PFSK-1 (cell line): Measurements from ENCODE around the gene PCLO.

Experiments used
- FOXP2 ChIP-seq: optimal IDR thresholded peaks from 2 replicates; pipeline ENCODE3; 2011; ENCODE audit warnings: borderline replicate concordance, control low read depth, inconsistent platforms; ENCODE audit not compliant: insufficient read depth; ENCODE audit errors: extremely low read length, extremely low read depth
- POLR2AphosphoS5 ChIP-seq: IDR thresholded peaks from 2 replicates; pipeline ENCODE4 v1.6.1; 2012; ENCODE audit warnings: low read depth, mild to moderate bottlenecking, control low read depth, low read length, moderate library complexity
- REST ChIP-seq, 2 experiments: IDR thresholded peaks; 2 replicates each; pipeline versions ENCODE4 v1.6.1 to v1.8.0; 2011 to 2012; ENCODE audit warnings: low read depth in 2 of 2, low read length in 2 of 2, control low read depth in 1 of 2, inconsistent platforms in 1 of 2, mild to moderate bottlenecking in 1 of 2, moderate library complexity in 1 of 2; ENCODE audit not compliant: insufficient read depth in 1 of 2
- SIN3A ChIP-seq: IDR thresholded peaks from 2 replicates; pipeline ENCODE4 v1.6.1; 2012; ENCODE audit warnings: mild to moderate bottlenecking, low read length, moderate library complexity, borderline replicate concordance; ENCODE audit not compliant: insufficient read depth
- TAF1 ChIP-seq: IDR thresholded peaks from 2 replicates; pipeline ENCODE4 v1.6.1; 2012; ENCODE audit warnings: low read length, control low read depth, borderline replicate concordance; ENCODE audit not compliant: insufficient read depth

The PCLO gene

DNA sequence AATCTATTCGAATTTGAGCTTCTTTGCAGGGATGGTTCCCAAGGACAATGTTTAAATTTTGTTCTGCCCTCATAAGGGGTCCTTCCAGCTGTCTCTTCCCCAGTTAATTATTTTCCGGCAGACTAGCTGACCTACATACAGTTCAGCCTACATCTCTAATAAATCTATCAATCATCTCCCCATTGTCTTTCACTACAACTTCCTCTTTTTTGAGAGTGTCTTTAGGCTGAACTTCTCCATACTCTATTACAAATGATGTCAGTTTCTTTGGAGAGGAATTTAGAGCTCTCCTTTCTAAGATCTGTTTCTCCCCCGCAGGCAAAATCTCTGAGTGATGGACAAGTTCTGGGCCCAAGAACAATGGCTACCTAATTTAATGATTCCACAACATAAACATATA is 122.2 kb downstream of the PCLO start:
- no peak for TF ChIP-seq SIN3A
- TF ChIP-seq REST (IDR thresholded peaks at IDR 0.05; ENCODE audit: insufficient read depth in 1 of 2, low read depth in 2 of 2, low read length in 2 of 2), result no peak
- TF ChIP-seq FOXP2, result no peak
- no peak for TF ChIP-seq TAF1
- TF ChIP-seq POLR2AphosphoS5, result no peak

GRCh38 chr7:83038787-83039186 is 123.9 kb downstream of the PCLO start:
- TF ChIP-seq SIN3A (no peak), TAF1 (no peak), REST (IDR thresholded peaks at IDR 0.05; ENCODE audit: insufficient read depth in 1 of 2, low read depth in 2 of 2, low read length in 2 of 2) (no peak), FOXP2 (no peak), POLR2AphosphoS5 (no peak)

DNA sequence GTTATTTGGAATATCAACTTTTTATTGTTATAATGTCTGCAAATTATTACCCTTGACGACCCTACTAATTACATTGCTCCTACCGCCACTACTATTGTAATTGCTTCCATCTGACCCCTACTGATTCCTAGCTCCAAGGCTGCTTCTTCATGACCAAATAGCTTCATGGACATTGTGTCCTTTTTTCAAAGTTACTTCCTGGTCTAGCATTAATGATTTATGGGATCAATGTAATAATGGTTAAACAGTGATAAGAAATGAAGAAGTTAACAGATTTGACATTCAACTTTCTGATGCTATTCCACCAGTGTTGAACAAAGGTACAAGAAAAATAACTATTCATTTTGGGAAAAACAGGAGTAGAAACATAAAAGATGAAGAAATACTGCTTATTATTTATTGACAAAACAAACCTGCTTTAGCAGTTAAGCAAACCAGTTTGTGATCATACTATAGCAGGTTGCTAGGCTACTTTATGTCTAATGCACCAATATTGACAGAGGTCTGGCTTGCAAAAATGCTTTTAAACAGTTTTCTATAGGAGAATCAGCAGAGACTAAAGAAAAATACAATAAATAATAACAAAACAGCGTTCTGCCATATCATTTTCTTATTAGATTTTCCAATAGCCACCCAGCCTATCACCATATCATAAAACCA is 125.8 kb downstream of the PCLO start:
- TF ChIP-seq REST (IDR thresholded peaks at IDR 0.05; ENCODE audit: insufficient read depth in 1 of 2, low read depth in 2 of 2, low read length in 2 of 2), result no peak
- no peak for TF ChIP-seq SIN3A
- no peak for TF ChIP-seq FOXP2
- TF ChIP-seq TAF1, result no peak
- TF ChIP-seq POLR2AphosphoS5, result no peak

GRCh38 chr7:83036130-83036529 is 126.6 kb downstream of the PCLO start:
- TF ChIP-seq SIN3A (no peak), REST (IDR thresholded peaks at IDR 0.05; ENCODE audit: insufficient read depth in 1 of 2, low read depth in 2 of 2, low read length in 2 of 2) (no peak), TAF1 (no peak), FOXP2 (no peak), POLR2AphosphoS5 (no peak)
